HG02763 (cell line): ENCODE data around the gene TK2.
"Not testable (repeated sequence)": the region's sequence is repeated elsewhere in the genome, so short reads cannot be mapped to it uniquely, and the experiment has no call there.

Source experiments
- ATAC-seq: cut with Tn5 transposase; IDR thresholded peaks from one replicate; pipeline ENCODE4 v1.9.1; 2021; ENCODE audit warnings: mild to moderate bottlenecking, moderate library complexity; ENCODE audit not compliant: unreplicated experiment

The TK2 gene

DNA sequence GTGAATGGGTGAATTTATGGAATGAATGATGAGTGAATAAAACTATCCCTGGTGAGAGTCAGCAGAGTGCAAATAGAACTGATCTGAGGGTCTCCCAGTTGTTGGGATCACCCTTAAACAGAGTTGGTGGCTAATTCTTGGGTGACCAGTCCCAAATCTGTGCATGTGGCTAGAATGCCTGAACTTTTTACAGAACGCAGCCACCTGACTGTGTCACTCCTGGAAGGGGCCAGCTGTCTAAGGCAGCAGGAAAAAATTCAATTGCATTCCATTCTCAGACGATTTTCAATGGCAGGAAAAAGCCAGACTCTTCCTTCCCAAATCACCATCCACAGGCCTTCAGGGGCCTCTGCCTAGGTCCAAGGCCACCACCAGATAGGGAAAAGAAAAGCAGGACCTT, 79.4 kb downstream of the TK2 start:
- no peak for ATAC-seq

DNA sequence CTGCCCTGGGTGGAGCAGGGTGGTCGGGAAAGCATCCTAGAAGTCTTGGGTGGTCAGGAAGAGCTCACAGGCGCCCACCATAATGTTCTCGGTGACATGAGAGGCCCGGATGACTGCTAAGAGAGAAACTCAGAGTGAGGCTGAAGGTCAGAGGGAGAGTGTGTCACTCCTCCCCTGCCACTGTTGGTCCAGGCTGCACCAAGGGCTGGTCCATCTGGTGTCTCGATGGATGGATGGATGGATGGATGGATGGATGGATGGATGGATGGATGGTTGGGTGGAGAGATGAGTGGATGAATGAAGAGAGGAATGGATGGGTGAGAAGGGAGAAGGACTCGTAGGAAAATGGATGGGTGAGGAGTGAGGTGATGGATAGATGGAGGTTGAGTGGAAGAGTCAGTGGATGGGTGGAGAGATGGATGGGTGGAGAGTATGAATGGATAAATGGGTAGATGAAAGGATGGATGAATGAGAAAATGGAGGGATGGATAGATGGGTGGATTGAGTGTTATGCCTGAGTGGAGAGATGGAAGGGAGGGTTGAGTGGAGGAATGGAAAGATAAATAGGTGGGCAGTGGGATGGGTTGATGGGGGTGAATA, 79.9 kb downstream of the TK2 start:
- ATAC-seq, result no peak

GRCh38 chr16:66469291-66469946, 80.5 kb downstream of the TK2 start:
- ATAC-seq, result no peak

DNA sequence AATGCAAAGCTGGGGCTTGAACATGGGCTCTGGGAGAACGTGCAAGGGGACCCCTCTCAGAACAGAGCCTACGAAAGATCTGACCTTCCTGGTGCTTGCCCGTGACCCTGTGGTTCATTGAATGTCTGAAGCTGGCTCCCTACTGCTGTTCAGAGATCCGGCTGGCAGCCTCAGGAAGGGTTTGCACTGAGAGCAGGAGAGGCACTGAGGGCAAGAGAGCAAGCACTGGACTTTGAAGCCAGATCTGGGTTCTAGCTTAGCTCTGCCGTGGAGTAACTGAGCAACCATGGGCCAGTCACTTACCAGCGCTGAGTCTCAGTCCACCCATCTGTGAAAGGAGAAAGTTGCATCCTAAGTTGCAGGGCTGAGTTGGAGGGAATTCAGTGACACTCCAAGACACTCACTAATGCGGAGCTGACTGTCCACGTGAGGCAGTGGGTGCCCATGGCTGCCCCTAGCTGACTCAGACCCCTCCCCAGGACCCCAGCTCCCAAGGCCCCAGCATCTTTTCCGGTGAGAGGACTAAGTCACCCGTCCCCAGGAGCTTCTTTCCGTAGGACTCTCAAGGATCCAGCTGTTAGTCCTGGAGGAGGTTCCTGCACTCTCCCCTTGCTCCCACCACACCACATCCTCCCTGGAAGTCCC, 81.5 kb downstream of the TK2 start:
- ATAC-seq, result no peak

DNA sequence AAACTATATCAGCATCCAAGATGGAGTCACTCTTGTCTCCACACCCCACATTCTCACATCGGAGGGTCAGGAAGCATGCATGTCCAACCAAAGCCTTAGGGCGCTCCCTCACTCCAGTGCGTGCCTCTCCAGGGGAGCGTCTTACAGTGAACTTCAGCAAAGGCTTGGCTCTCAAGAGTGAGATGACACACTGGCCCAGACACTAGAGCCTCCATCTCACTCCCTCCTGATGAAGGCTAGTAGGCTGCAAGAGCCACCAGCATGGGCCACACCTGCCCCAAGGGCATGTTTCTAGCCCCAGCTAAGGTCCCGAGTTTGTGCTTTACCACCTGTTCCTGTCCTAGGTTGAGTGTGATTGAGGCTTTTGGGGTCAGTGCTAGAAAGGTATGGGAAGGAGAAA, 82.3 kb downstream of the TK2 start:
- ATAC-seq, result no peak

DNA sequence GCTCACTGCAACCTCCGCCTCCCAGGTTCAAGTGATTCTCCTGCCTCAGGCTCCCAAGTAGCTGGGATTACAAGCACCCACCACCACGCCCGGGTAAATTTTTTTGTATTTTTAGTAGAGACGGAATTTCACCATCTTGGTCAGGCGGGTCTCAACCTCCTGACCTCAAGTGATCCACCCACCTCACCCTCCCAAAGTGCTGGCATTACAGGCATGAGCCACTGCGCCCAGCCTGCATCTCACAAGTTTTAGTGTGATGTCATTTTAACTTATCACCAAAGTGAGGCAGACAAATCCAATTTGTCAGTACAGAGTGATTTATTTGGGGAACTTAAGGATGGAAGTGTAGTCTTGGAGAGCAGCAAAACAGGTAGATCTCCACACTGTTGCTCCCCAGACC, 83.3 kb downstream of the TK2 start:
- ATAC-seq, result not testable (repeated sequence)

DNA sequence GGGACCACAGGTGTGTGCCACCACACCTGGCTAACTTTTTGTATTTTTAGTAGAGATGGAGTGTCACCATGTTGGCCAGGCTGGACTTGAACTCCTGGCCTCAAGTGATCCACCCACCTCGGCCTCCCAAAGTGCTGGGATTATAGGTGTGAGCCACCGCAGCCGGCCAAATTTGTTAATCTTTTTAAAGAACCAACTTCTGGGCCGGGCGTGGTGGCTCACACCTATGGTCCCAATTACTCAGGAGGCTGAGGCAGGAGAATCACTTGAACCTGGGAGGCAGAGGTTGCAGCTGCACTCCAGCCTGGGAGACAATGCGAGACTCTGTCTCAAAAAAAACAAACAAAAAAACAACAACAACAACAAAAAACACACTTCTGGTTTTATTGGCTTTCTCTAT, 84.0 kb downstream of the TK2 start:
- ATAC-seq, result not testable (repeated sequence)

GRCh38 chr16:66462912-66463311, 87.0 kb downstream of the TK2 start:
- no peak for ATAC-seq

DNA sequence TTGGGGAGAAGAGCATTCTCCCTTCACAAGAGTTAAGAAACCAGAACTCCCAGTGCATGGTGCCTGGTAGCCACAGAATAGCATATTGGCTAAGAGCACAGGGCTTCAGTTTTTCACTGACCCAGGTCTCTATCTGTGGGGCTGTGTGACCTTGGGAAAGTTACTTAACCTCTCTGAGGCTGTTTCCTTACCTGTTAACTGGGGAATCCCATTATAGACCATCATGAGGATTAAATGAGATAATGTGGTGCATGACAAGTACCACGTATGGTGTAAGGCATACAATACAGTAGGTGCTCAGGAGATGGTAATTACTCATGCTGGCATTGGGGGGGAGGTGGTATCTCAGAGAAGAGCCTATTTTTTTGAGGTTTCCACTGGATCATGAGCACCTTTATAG, 89.2 kb downstream of the TK2 start:
- no peak for ATAC-seq

DNA sequence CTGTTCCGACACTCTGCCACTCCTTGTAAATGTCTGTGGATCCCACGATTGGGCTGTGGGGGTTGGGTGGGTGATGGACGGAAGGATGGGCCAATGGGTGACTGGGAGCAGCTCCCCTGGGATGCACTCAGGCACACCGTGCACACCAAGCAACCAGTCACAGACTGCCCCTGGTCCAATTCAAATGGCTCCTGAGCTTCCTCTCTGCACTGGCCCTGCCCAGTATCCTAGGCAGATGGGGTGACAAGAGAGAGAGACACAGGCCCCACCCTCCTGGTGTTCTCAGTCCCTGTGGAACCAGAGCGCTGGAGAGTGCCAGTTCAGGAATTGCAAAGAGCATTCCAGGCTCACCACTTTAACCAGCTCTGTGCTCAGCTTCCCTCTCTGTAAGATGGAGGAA, 90.0 kb downstream of the TK2 start:
- ATAC-seq, result no peak

GRCh38 chr16:66458853-66459252, 91.1 kb downstream of the TK2 start:
- no peak for ATAC-seq

DNA sequence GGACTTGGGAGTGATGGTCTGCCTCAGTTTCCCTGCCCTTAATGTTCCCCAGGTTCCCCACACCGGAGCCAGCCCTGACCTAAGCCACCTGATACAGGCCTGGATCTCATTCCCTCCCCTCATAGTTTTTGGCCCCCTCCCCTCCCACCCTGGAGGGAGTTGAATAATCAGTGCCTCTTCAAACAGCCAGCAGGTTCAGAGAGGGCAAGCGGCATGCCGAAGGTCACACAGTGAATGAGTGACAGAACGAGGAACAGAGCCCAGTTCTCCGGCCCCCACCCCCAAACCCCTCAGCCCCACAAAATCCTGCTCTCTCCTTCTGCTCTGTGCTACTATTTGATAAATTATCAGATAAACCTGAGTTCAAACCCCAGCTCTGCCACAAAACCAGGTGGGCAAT, 91.6 kb downstream of the TK2 start:
- ATAC-seq, result no peak
